ENCODE measurements around the gene CDCA8.
"Not testable (repeated sequence)": the region's sequence is repeated elsewhere in the genome, so short reads cannot be mapped to it uniquely, and the experiment has no call there.

CDCA8 gene

GRCh38 chr1:37676281-37677142 is 15.8 kb upstream of the CDCA8 start:
- DNase-seq: peak in 2 of 3 donors; percentile 12 to 14

- no peak for DNase-seq
Measured at GRCh38 chr1:37677143-37677439, 15.2 kb upstream of the CDCA8 start.

GRCh38 chr1:37677808-37678207 is 14.5 kb upstream of the CDCA8 start:
- DNase-seq: no peak

- DNase-seq: no peak
Measured at GRCh38 chr1:37680933-37681332, 11.4 kb upstream of the CDCA8 start.

GRCh38 chr1:37682334-37682987 is 9.9 kb upstream of the CDCA8 start:
- peak; percentile 86 to 89 (median 89) for DNase-seq

GRCh38 chr1:37684182-37684581 is 8.1 kb upstream of the CDCA8 start:
- not testable (repeated sequence) for DNase-seq

- no peak for DNase-seq
Measured at GRCh38 chr1:37685722-37686121, 6.6 kb upstream of the CDCA8 start.

- DNase-seq: not testable (repeated sequence)
Measured at GRCh38 chr1:37687764-37688163, 4.6 kb upstream of the CDCA8 start.

- DNase-seq: no peak
Measured at GRCh38 chr1:37688926-37689325, 3.4 kb upstream of the CDCA8 start.

GRCh38 chr1:37691497-37692077 is 729 bp upstream of the CDCA8 start:
- peak; percentile 25 to 37 (median 33) for DNase-seq

GRCh38 chr1:37692834-37693175 is 489 bp downstream of the CDCA8 start:
- no peak for DNase-seq

- DNase-seq: no peak
Measured at GRCh38 chr1:37697090-37697489, 4.8 kb downstream of the CDCA8 start.

GRCh38 chr1:37697737-37698136 is 5.4 kb downstream of the CDCA8 start:
- DNase-seq: no peak

- no peak for DNase-seq
Measured at GRCh38 chr1:37699147-37699546, 6.8 kb downstream of the CDCA8 start.

- no peak for DNase-seq
Measured at GRCh38 chr1:37701051-37701450, 8.7 kb downstream of the CDCA8 start.

GRCh38 chr1:37703061-37703460 is 10.7 kb downstream of the CDCA8 start:
- no peak for DNase-seq

GRCh38 chr1:37704966-37705365 is 12.7 kb downstream of the CDCA8 start:
- DNase-seq: no peak

GRCh38 chr1:37705399-37705798 is 13.1 kb downstream of the CDCA8 start:
- no peak for DNase-seq

GRCh38 chr1:37708471-37708870 is 16.2 kb downstream of the CDCA8 start:
- DNase-seq: no peak

- DNase-seq: no peak
Measured at GRCh38 chr1:37714226-37714625, 21.9 kb downstream of the CDCA8 start.

GRCh38 chr1:37714689-37715088 is 22.4 kb downstream of the CDCA8 start:
- DNase-seq: peak; percentile 20 to 28 (median 26)

GRCh38 chr1:37716321-37716720 is 24.0 kb downstream of the CDCA8 start:
- DNase-seq: no peak

- DNase-seq: no peak
Measured at GRCh38 chr1:37717631-37718030, 25.3 kb downstream of the CDCA8 start.

- no peak for DNase-seq
Measured at GRCh38 chr1:37718181-37718900, 26.0 kb downstream of the CDCA8 start.
